GM12878 (cell line): Measurements from ENCODE around the gene SPTBN1. TPM values are rescaled to one million over a fixed set of nuclear protein-coding genes. Genes with fewer than 3 reads are reported as not detected.
A peak's percentile ranks its signal among the peaks of the same experiment; 100 is the strongest.

Experiments used
- CBX3 ChIP-seq: fragments of 200-600 bp; sonication (generic); IDR thresholded peaks from 2 replicates; pipeline ENCODE4 v1.6.1; 2016; ENCODE audit warnings: low read depth, borderline replicate concordance
- CHD1 ChIP-seq: IDR thresholded peaks from 2 replicates; pipeline ENCODE4 v1.6.1; 2012; ENCODE audit warnings: low read depth, low read length, improper control_type of control experiment
- CREB1 ChIP-seq: IDR thresholded peaks from 2 replicates; pipeline ENCODE4 v1.6.1; 2012; ENCODE audit warnings: low read depth, mild to moderate bottlenecking, inconsistent platforms
- ESRRA ChIP-seq: IDR thresholded peaks from 2 replicates; pipeline ENCODE4 v1.6.1; 2012; ENCODE audit warnings: mild to moderate bottlenecking, low read length, improper control_type of control experiment
- FOXK2 ChIP-seq: fragments of 450-650 bp; IDR thresholded peaks from 2 replicates; pipeline ENCODE4 v1.6.1; 2017; ENCODE audit warnings: mild to moderate bottlenecking, moderate library complexity
- NFIC ChIP-seq: IDR thresholded peaks from 2 replicates; pipeline ENCODE4 v1.6.1; 2012; ENCODE audit warnings: low read depth, mild to moderate bottlenecking, inconsistent platforms, low read length, moderate library complexity
- RAD51 ChIP-seq: fragments of 450-650 bp; IDR thresholded peaks from 2 replicates; pipeline ENCODE4 v1.6.1; 2016; ENCODE audit warnings: moderate library complexity, mild to moderate bottlenecking, inconsistent platforms
- RFX5 ChIP-seq: IDR thresholded peaks from 2 replicates; pipeline ENCODE4 v1.6.1; 2011; ENCODE audit warnings: low read depth, low read length, improper control_type of control experiment
- SMAD1 ChIP-seq: fragments of 450-650 bp; IDR thresholded peaks from 2 replicates; pipeline ENCODE4 v1.6.1; 2018; ENCODE audit warnings: mild to moderate bottlenecking, low read depth; ENCODE audit not compliant: partially characterized antibody
- SMARCA5 ChIP-seq: fragments of 450-650 bp; IDR thresholded peaks from 2 replicates; pipeline ENCODE4 v1.6.1; 2017; ENCODE audit warnings: mild to moderate bottlenecking
- TCF7 ChIP-seq: IDR thresholded peaks from 2 replicates; pipeline ENCODE4 v1.6.1; 2014; ENCODE audit warnings: antibody characterized with exemption, borderline replicate concordance
- polyA plus RNA-seq, 11 experiments: library from polyadenylated mRNA; depleted of rRNA in 4 of 11; unstranded in 6 of 11; stranded (reverse) in 5 of 11; fragments of >200 nt; fragmentation: Nextera tagmentation in 4 of 11; fragmentation: Illumina TruSeq in 1 of 11; extraction: Ambion mirVana in 4 of 11; extraction: Trizol in 1 of 11; gene quantifications; 1 replicate in 1 of 11; 2 replicates in 10 of 11; pipeline versions ENCODE4 v1.2.1 to v1.2.3, GENCODE V29; 2011 to 2016; ENCODE audit warnings: inconsistent platforms in 2 of 11, missing spikeins in 2 of 11, low read depth in 1 of 11
- total RNA-seq, 4 experiments: library from RNA; depleted of rRNA in 3 of 4; stranded (reverse); fragments of >200 nt in 3 of 4; fragmentation: Illumina TruSeq in 1 of 4; extraction: Trizol in 1 of 4; gene quantifications; 2 replicates each; pipeline versions ENCODE4 v1.2.1 to v1.2.3, GENCODE V29; 2013 to 2021
- TF ChIP-seq, protein P1 (sequence below): fragments of 450-650 bp; formaldehyde crosslinking; IDR thresholded peaks from 2 replicates; pipeline ENCODE4 v1.5.0; 2022; ENCODE audit warnings: mild to moderate bottlenecking, missing genetic modification characterization
- TF ChIP-seq, protein P2 (sequence below): IDR thresholded peaks from 2 replicates; pipeline ENCODE4 v1.6.1; 2011; ENCODE audit warnings: borderline replicate concordance, low read depth, mild to moderate bottlenecking, moderate library complexity, mixed read lengths, low read length; ENCODE audit not compliant: insufficient read depth; ENCODE audit errors: extremely low read length
- TF ChIP-seq, protein P3 (sequence below): IDR thresholded peaks from 2 replicates; pipeline ENCODE4 v1.6.1; 2012; ENCODE audit warnings: low read depth, low read length, improper control_type of control experiment

The SPTBN1 gene
- total and polyA plus RNA-seq, 10 of the 15 experiments (the other 5 are each of a cell fraction or from before 2014, with no cell fraction given): 20.6 to 154 (median 76.7) TPM

DNA sequence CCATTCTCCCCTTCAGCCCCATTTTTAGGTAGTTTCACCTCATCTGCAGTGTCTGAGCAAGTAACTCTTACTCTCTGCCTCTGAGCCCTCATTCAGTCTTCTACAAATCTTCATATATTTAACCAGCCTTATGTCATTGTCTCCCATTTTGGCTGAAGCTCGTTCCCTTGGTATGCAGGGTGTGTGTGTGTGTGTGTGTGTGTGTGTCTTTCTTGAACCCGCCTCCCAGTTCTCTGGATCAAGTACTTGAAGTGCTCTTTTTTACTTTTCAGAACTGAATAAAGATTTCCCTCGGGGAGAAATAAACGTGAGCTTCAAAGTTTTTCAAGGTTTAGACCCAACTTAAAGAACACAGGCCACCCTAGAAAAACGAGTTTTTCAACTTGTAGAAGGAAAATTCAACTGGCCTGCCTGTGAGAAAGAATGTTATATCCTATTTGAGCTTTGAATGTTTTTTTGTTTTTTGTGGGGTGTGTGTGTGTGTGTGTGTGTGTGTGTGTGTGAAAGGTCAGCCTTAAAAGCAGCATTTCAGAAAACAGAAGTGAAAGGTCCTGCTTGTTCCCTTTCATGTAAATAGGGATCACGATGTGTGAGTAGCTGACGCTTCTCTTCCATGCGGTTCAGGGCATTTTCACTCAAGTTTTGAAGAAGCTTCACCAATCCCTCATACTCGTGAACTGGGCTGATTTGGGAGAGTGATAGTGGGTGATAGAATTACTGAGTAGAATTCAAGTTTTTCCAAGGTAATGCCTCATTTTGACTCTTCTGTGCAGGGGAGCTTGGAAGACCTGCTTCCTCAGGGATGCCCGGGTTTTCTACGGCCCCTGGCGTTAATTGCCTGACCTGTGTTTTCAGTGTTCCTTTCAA is 216.7 kb downstream of the SPTBN1 start (continued):
- TF ChIP-seq, protein P1, sequence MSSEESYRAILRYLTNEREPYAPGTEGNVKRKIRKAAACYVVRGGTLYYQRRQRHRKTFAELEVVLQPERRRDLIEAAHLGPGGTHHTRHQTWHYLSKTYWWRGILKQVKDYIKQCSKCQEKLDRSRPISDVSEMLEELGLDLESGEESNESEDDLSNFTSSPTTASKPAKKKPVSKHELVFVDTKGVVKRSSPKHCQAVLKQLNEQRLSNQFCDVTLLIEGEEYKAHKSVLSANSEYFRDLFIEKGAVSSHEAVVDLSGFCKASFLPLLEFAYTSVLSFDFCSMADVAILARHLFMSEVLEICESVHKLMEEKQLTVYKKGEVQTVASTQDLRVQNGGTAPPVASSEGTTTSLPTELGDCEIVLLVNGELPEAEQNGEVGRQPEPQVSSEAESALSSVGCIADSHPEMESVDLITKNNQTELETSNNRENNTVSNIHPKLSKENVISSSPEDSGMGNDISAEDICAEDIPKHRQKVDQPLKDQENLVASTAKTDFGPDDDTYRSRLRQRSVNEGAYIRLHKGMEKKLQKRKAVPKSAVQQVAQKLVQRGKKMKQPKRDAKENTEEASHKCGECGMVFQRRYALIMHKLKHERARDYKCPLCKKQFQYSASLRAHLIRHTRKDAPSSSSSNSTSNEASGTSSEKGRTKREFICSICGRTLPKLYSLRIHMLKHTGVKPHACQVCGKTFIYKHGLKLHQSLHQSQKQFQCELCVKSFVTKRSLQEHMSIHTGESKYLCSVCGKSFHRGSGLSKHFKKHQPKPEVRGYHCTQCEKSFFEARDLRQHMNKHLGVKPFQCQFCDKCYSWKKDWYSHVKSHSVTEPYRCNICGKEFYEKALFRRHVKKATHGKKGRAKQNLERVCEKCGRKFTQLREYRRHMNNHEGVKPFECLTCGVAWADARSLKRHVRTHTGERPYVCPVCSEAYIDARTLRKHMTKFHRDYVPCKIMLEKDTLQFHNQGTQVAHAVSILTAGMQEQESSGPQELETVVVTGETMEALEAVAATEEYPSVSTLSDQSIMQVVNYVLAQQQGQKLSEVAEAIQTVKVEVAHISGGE (CRISPR knock-in tag): no peak
- TF ChIP-seq CBX3 (no peak), SMAD1 (peak; percentile 64), RFX5 (no peak), TCF7 (peak; percentile 55; the same call in 1 of the 2 replicates), CHD1 (no peak), FOXK2 (peak; percentile 63), ESRRA (no peak), NFIC (no peak), SMARCA5 (0 out of 2 replicates have a peak, but pooled peaks have one; percentile 33), RAD51 (peak; percentile 45), CREB1 (no peak)
- TF ChIP-seq, protein P2, sequence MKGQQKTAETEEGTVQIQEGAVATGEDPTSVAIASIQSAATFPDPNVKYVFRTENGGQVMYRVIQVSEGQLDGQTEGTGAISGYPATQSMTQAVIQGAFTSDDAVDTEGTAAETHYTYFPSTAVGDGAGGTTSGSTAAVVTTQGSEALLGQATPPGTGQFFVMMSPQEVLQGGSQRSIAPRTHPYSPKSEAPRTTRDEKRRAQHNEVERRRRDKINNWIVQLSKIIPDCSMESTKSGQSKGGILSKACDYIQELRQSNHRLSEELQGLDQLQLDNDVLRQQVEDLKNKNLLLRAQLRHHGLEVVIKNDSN: no peak
- TF ChIP-seq, protein P3, sequence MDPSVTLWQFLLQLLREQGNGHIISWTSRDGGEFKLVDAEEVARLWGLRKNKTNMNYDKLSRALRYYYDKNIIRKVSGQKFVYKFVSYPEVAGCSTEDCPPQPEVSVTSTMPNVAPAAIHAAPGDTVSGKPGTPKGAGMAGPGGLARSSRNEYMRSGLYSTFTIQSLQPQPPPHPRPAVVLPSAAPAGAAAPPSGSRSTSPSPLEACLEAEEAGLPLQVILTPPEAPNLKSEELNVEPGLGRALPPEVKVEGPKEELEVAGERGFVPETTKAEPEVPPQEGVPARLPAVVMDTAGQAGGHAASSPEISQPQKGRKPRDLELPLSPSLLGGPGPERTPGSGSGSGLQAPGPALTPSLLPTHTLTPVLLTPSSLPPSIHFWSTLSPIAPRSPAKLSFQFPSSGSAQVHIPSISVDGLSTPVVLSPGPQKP: no peak
- TF ChIP-seq, all 136 proteins: peak for 48
